Activated CD4-positive, alpha-beta T cell treated with anti-CD3 and anti-CD28 coated beads, Interleukin-2, Interleukin-6, amounts not matched to agents 100 ng/mL and 50 ng/mL, durations not matched to agents 16 hours and 8 hours (primary cell): ENCODE data around the gene CCDC33.

Source experiments
- DNase-seq: peaks from one replicate; pipeline ENCODE4 v3.0.0-alpha.2; 2020

CCDC33 gene

DNA sequence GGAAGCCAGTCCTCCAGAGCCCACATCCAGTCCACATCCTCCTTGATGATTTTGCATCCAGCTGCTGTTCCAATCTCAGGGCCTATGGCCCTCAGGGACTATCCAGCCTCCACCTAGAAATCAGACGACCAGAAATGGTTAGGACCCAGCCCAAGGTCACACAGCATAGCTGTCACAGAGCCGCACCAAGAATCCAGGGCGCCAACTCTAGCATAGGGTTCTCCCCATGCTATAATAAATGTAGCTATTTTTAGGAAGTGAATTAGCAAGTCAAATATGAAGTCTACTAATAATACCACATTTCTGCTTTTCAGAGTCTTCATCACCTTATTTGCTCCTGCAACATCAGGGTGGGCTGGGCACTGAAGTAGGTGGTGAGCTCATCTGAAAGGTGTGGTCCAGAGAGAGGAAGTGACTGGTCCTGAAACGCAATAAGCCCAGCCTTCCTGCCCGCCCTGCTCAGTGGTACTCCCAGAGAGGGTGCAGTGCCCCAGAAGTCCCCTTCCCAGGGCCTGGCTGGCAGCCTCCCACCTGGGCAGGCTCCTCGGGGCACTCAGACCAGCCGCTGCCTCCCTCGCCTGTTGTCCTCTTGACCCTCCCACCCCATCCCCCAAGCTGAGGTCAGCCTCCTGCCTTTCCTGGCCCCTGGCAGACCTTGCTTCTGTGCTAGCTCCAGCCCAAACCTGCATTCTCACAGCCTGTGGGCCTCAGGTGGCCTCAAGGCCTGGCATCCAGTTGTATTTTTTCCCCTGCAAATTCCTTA lies 148.9 kb downstream of the CCDC33 start:
- peak; percentile 76 for DNase-seq

DNA sequence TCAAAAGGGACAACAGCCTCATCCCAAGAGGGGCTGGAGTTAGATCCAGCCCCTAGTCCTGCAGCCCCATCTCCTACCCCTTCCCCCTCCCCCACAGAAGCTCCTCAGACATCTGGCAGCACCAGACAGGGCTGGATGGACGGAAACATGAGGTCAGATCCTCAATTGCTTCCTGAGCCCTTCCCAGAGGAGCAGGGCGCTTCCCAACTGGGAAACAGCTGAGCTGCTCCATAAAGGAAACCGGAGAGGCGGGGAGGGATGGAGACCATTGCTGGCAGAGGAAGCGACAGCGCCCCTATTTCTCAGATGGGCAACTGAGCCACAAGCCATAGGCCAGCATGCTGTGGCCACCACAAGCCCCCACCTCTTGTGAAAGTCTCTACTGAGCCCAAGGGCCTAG lies 149.6 kb downstream of the CCDC33 start:
- no peak for DNase-seq
